Parathyroid adenoma (tissue), 2 donors: Measurements from ENCODE around the gene ABCB9.
A peak's percentile ranks its signal among the peaks of the same experiment; 100 is the strongest.
"Not testable (repeated sequence)": the region's sequence is repeated elsewhere in the genome, so short reads cannot be mapped to it uniquely, and the experiment has no call there.

ENCODE experiments used
- H2AFZ ChIP-seq: fragments of 300-600 bp; sonication (generic); one replicate; pipeline ENCODE4 v1.7.0; 2017; ENCODE audit warnings: antibody characterized with exemption, mild to moderate bottlenecking
- H3K27ac ChIP-seq: fragments of 300-600 bp; sonication (generic); one replicate; pipeline ENCODE4 v1.7.0; 2017
- H3K27me3 ChIP-seq: fragments of 300-600 bp; sonication (generic); one replicate; pipeline ENCODE4 v1.7.0; 2017; ENCODE audit warnings: low read length; ENCODE audit not compliant: control insufficient read depth, insufficient read depth
- H3K36me3 ChIP-seq: fragments of 300-600 bp; sonication (generic); one replicate; pipeline ENCODE4 v1.7.0; 2017; ENCODE audit warnings: low read length; ENCODE audit not compliant: control insufficient read depth, insufficient read depth
- H3K4me1 ChIP-seq: fragments of 300-600 bp; sonication (generic); one replicate; pipeline ENCODE4 v1.7.0; 2017; ENCODE audit warnings: control low read depth
- H3K4me2 ChIP-seq: fragments of 300-600 bp; sonication (generic); one replicate; pipeline ENCODE4 v1.7.0; 2017; ENCODE audit warnings: low read length
- H3K4me3 ChIP-seq: fragments of 300-600 bp; sonication (generic); one replicate; pipeline ENCODE4 v1.7.0; 2017; ENCODE audit warnings: low read depth, low read length
- H3K79me2 ChIP-seq: fragments of 300-600 bp; sonication (generic); one replicate; pipeline ENCODE4 v1.7.0; 2017; ENCODE audit warnings: control low read depth
- H3K9ac ChIP-seq: fragments of 300-600 bp; sonication (generic); one replicate; pipeline ENCODE4 v1.7.0; 2017; ENCODE audit warnings: mild to moderate bottlenecking
- H3K9me3 ChIP-seq: fragments of 300-600 bp; sonication (generic); one replicate; pipeline ENCODE4 v1.7.0; 2017; ENCODE audit warnings: low read length; ENCODE audit not compliant: control insufficient read depth
- CTCF ChIP-seq: fragments of 300-600 bp; sonication (generic); IDR thresholded peaks from one replicate; pipeline ENCODE4 v1.7.0; 2017; ENCODE audit warnings: antibody characterized with exemption, mild to moderate bottlenecking
- donor health status: primary hyperparathyroidism.

ABCB9 gene

DNA sequence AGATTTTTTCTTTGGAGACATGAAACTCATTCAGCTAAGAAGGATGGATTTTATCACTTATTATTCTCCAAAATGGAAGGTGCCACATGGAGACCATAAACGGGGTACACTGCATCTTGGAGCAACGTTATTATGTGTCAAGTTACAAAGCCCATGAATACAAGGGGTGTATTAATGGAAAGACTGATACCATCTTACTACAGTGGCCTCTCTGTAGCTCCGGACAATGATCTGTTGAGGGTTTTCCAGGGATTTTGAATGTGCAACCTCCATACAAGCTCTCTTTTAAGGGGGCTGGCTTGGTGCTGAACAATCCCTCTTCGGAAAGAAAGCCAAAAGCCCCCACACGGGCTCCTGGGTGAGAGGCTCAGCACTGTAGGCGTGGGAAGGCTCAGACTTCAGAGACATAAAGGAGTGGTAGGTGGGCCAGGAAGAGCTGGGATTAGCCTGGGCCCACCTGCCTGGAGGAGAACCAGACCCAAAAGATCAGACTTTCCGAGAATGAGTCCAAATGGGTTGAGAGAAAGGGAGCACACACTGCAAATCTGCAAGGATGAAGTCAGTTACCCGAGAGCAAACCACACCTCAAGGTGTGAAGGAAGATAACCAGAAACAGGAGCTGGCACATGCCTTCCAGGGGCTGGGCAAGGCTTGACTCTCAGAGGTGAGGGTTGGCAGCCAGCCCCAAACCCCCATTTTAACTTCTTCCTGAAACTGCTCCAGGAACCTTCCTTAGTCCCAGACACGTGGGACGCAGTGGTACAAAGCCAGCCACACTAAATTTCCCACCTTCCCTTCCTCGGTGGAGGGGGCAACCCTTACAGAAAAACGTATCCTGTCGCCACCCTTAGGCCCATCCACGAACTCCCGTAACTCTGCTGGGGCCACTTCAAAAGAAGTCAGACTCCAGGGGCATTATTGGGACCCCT, 71.8 kb downstream of the ABCB9 start:
- no peaks in the 10 kb centered on the region for H3K36me3 ChIP-seq
- H3K4me1 ChIP-seq = peaks cover 34% of the 10 kb centered on the region
- H3K4me3 ChIP-seq = peak overlapping the region; percentile 87

DNA sequence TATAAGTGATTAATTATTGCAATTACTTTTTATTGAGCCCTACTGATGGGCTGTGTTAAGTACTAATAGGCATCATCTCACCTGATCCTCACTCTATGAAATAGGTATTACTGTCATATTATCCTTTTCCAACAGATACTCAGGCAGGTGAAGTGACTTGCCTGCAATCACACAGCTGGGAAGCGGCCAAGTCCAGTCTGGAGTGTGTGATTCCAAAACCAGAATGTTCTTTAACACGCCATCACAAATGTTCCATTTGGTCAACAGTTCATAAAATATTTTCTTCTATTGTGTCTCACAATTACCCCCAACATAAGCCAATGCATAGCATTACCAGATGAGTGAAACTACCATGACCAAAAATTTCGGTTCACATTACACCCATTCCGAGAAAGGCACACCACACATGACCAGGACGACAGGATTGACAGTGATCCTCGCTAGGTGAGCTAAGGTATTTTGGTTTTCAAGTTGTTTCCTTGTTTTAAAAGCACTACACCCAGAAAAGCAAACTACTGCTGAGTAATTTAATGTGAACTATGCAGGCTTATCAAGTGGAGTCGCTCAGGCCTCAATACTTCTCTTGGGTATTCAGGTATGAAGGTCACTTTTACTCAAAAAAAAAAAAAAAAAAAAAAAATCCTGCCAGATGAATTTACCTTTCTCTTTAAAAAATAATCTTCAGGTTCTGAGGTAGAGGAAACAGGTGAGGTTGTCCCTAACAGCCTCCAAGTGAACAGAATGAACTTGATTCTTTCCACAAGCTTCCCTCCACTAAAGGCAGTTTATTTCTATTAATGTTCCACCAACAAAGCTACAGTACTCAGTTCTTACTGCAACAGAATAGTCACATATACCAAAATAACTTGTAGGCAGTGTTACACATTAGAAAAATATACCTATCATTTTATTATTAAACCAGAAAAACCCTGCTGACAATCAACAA, 72.8 kb downstream of the ABCB9 start:
- Histone ChIP-seq H3K36me3 (no peaks in the 10 kb centered on the region), H3K4me3 (peak overlapping the region; percentile 87), H2AFZ (no peak overlapping the region), H3K9me3 (no peaks in the 10 kb centered on the region), H3K79me2 (peaks cover 35% of the 10 kb centered on the region), H3K27me3 (no peaks in the 10 kb centered on the region), H3K9ac (no peak overlapping the region), H3K4me2 (peak overlapping the region; percentile 99), H3K4me1 (peaks cover 40% of the 10 kb centered on the region), H3K27ac (peak overlapping the region; percentile 74)
- no peak for TF ChIP-seq CTCF

More for the DNA sequence above, 71.8 kb downstream of the ABCB9 start:
- Histone ChIP-seq H3K9ac (no peak overlapping the region), H2AFZ (peak overlapping the region; percentile 21), H3K4me2 (peak overlapping the region; percentile 99), H3K9me3 (no peaks in the 10 kb centered on the region), H3K27me3 (no peaks in the 10 kb centered on the region), H3K27ac (peak overlapping the region; percentile 74), H3K79me2 (peaks cover 32% of the 10 kb centered on the region)
- no peak for TF ChIP-seq CTCF

DNA sequence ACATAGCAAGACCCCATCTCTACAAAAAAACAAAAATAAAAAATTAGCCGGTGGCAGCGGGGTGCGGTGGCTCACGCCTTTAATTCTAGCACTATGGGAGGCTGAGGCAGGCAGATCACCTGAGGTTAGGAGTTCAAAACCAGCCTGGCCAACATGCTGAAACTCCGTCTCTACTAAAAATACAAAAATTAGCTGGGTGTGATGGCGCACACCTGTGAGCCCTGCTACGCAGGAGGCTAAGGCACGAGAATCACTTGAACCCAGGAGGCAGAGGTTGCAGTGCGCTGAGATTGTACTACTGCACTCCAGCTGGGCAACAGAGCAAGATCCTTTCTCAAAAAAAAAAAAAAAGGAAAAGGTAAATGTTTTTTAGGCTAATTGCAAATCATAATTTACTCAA, 73.5 kb downstream of the ABCB9 start:
- not testable (repeated sequence) for H3K9ac ChIP-seq, H3K4me3 ChIP-seq, H3K4me2 ChIP-seq, H2AFZ ChIP-seq, H3K36me3 ChIP-seq, H3K27me3 ChIP-seq, H3K9me3 ChIP-seq
- H3K79me2 ChIP-seq = peaks cover 35% of the 10 kb centered on the region
- H3K4me1 ChIP-seq = peaks cover 46% of the 10 kb centered on the region
- peak overlapping the region; percentile 78 for H3K27ac ChIP-seq

GRCh38 chr12:122891661-122892525, 74.4 kb downstream of the ABCB9 start:
- peak overlapping the region; percentile 6 for H3K4me3 ChIP-seq
- peak overlapping the region; percentile 78 for H3K27ac ChIP-seq
- H3K9ac ChIP-seq = no peak overlapping the region
- peak overlapping the region; percentile 8 for H2AFZ ChIP-seq
- H3K4me2 ChIP-seq = peak overlapping the region; percentile 39
- H3K27me3 ChIP-seq = no peaks in the 10 kb centered on the region
- H3K79me2 ChIP-seq = peaks cover 43% of the 10 kb centered on the region
- peaks cover 49% of the 10 kb centered on the region for H3K4me1 ChIP-seq
- TF ChIP-seq CTCF = no peak
- no peaks in the 10 kb centered on the region for H3K9me3 ChIP-seq
- H3K36me3 ChIP-seq = no peaks in the 10 kb centered on the region
